ENCODE measurements around the gene ATP5PF. TPM values are rescaled to one million over a fixed set of nuclear protein-coding genes. Genes with fewer than 3 reads are reported as not detected.

The ATP5PF gene
- total RNA-seq, 2 experiments from 2014 or later, result 70.6 to 164 TPM

GRCh38 chr21:25750085-25750484 is 15.4 kb upstream of the ATP5PF start:
- ChIA-PET CTCF (ENCODE audit: unreplicated experiment) (no interaction called here), POLR2A (interaction anchor here (1.4 to 2.8 kb wide), 2 partner anchors 10 to 11 kb away, joined by 3 to 8 read pairs; no protein-coding TSS in a partner anchor)
- H4K20me1 ChIP-seq (ENCODE audit: insufficient read depth, low read length), result no peaks in the 10 kb centered on the region
- no TSS peak for BruUV-seq (replicated peaks)
- no peak overlapping the region for H3K4me2 ChIP-seq (ENCODE audit: low read length)
- DNase-seq (ENCODE audit: low spot score), result no peak
- H3K4me3 ChIP-seq (ENCODE audit: low read depth, low read length, poor library complexity, severe bottlenecking), result no peak overlapping the region
- TF ChIP-seq CTCF (conservative IDR thresholded peaks at IDR 0.05; ENCODE audit: low read length) (no peak), EZH2phosphoT487 (IDR thresholded peaks at IDR 0.05; ENCODE audit: borderline replicate concordance, low read depth, low read length) (no peak)
- peaks cover 93% of the 10 kb centered on the region for H3K36me3 ChIP-seq (ENCODE audit: insufficient read depth, low read length)
- H3K9me2 ChIP-seq (ENCODE audit: insufficient read depth, low read length), result no peaks in the 10 kb centered on the region
- no peaks in the 10 kb centered on the region for H3K79me2 ChIP-seq (ENCODE audit: insufficient read depth, low read depth, low read length)
- H3K27ac ChIP-seq (ENCODE audit: low read depth, low read length, poor library complexity, severe bottlenecking), result no peak overlapping the region
- intact Hi-C loops (cut with micrococcal nuclease; ENCODE audit: unreplicated experiment), result no loop called here
- no peaks in the 10 kb centered on the region for H3K9me3 ChIP-seq (ENCODE audit: low read length)
- H2AFZ ChIP-seq (ENCODE audit: low read length), result no peak overlapping the region
- no peaks in the 10 kb centered on the region for H3K4me1 ChIP-seq (ENCODE audit: insufficient read depth, low read length, poor library complexity, severe bottlenecking)

DNA sequence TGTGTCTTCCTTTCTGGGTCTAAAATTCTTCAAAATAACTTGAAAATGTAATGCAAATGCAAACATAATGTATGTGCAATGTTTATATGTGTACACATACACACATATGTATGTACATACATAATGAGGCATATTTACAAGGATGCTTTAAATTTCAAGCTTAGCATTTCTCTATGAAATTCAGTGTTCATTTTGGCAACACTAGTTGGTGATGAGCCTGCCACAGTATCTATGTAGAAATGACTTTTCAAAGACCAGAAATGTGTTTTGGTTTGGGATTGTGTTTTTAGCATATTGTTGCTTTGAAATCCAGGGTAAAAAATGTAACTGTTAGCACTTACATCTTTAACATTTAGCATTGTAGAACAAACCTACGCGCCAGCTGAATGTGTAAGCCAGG is 10.2 kb upstream of the ATP5PF start:
- Histone ChIP-seq H3K4me1 (ENCODE audit: insufficient read depth, low read length, poor library complexity, severe bottlenecking) (peaks cover 7% of the 10 kb centered on the region), H3K27ac (ENCODE audit: low read depth, low read length, poor library complexity, severe bottlenecking) (no peak overlapping the region), H4K20me1 (ENCODE audit: insufficient read depth, low read length) (no peaks in the 10 kb centered on the region), H2AFZ (ENCODE audit: low read length) (no peak overlapping the region), H3K79me2 (ENCODE audit: insufficient read depth, low read depth, low read length) (peaks cover 21% of the 10 kb centered on the region), H3K9me2 (ENCODE audit: insufficient read depth, low read length) (no peaks in the 10 kb centered on the region), H3K9me3 (ENCODE audit: low read length) (no peaks in the 10 kb centered on the region), H3K4me3 (ENCODE audit: low read depth, low read length, poor library complexity, severe bottlenecking) (no peak overlapping the region), H3K4me2 (ENCODE audit: low read length) (no peak overlapping the region), H3K36me3 (ENCODE audit: insufficient read depth, low read length) (peaks cover 77% of the 10 kb centered on the region)
- POLR2A ChIA-PET, result interaction anchor here (0.6 to 2.5 kb wide), 8 partner anchors 8 to 364 kb away, joined by 3 to 16 read pairs (median 5); partner anchors contain the start of genes ATP5PF and GABPA
- CTCF ChIA-PET (ENCODE audit: unreplicated experiment), result no interaction called here
- intact Hi-C loops (cut with micrococcal nuclease; ENCODE audit: unreplicated experiment), result no loop called here
- no TSS peak for BruUV-seq (replicated peaks)
- DNase-seq (ENCODE audit: low spot score), result no peak
- no peak for TF ChIP-seq EZH2phosphoT487 (IDR thresholded peaks at IDR 0.05; ENCODE audit: borderline replicate concordance, low read depth, low read length)
- no peak for TF ChIP-seq CTCF (conservative IDR thresholded peaks at IDR 0.05; ENCODE audit: low read length)

DNA sequence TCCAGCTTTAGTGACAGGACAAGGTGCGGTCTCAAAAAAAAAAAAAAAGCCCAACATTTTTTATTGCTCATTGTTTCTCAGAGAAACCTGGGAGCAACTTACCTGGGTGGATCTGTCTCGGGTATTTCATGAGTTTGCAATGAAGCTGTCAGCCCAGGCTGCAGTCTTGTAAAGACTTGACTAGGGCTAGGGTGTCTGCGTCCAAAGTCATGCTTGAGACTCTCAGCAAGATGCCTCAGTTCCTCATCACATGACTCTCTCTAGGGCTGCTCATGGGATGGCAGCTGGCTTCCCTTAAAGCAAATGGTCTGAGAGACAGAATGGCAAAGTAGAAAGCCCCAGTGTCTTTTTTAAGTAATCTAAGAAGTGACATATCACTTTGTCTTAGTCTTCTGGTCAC is 8.2 kb upstream of the ATP5PF start:
- H3K9me2 ChIP-seq (ENCODE audit: insufficient read depth, low read length), result no peaks in the 10 kb centered on the region
- no peaks in the 10 kb centered on the region; the same call in 1 of the 2 replicates for H4K20me1 ChIP-seq (ENCODE audit: insufficient read depth, low read length)
- peaks cover 40% of the 10 kb centered on the region for H3K79me2 ChIP-seq (ENCODE audit: insufficient read depth, low read depth, low read length)
- intact Hi-C loops (cut with micrococcal nuclease; ENCODE audit: unreplicated experiment), result no loop called here
- ChIA-PET CTCF (ENCODE audit: unreplicated experiment) (no interaction called here), POLR2A (interaction anchor here (0.6 to 1.7 kb wide), 3 partner anchors 10 to 18 kb away, joined by 3 to 7 read pairs (median 4); no protein-coding TSS in a partner anchor)
- BruUV-seq (replicated peaks), result no TSS peak
- no peak for TF ChIP-seq EZH2phosphoT487 (IDR thresholded peaks at IDR 0.05; ENCODE audit: borderline replicate concordance, low read depth, low read length)
- peaks cover 58% of the 10 kb centered on the region for H3K36me3 ChIP-seq (ENCODE audit: insufficient read depth, low read length)
- H2AFZ ChIP-seq (ENCODE audit: low read length), result no peak overlapping the region
- no peak overlapping the region for H3K27ac ChIP-seq (ENCODE audit: low read depth, low read length, poor library complexity, severe bottlenecking)
- H3K4me3 ChIP-seq (ENCODE audit: low read depth, low read length, poor library complexity, severe bottlenecking), result no peak overlapping the region
- no peaks in the 10 kb centered on the region for H3K9me3 ChIP-seq (ENCODE audit: low read length)
- H3K4me2 ChIP-seq (ENCODE audit: low read length), result no peak overlapping the region
- DNase-seq (ENCODE audit: low spot score), result peak; percentile 11
- H3K4me1 ChIP-seq (ENCODE audit: insufficient read depth, low read length, poor library complexity, severe bottlenecking), result peaks cover 27% of the 10 kb centered on the region
